Effector memory CD8-positive, alpha-beta T cell (primary cell): ENCODE results near the gene KCNIP4.

Experiments
- ATAC-seq: fragments of 150-1000 bp; cut with Tn5 transposase; replicated peaks from 2 replicates; pipeline ENCODE4 v1.10.0; 2021; ENCODE audit warnings: mild to moderate bottlenecking, moderate library complexity
- DNase-seq, 3 experiments: peaks; one replicate each; pipeline ENCODE4 v3.0.0; 2021
- H3K27ac Mint-ChIP-seq, 2 donors: one replicate each; pipeline ENCODE4 v1.8.0; 2022; ENCODE audit warnings: mild to moderate bottlenecking in 2 of 2, mixed read lengths in 2 of 2, moderate library complexity in 2 of 2
- H3K27me3 Mint-ChIP-seq, 2 donors: one replicate each; pipeline ENCODE4 v1.8.0; 2022; ENCODE audit warnings: mixed read lengths in 2 of 2
- H3K36me3 Mint-ChIP-seq: one replicate; pipeline ENCODE4 v1.8.0; 2022; ENCODE audit warnings: mild to moderate bottlenecking, moderate library complexity, mixed read lengths; ENCODE audit not compliant: insufficient read depth
- H3K4me1 Mint-ChIP-seq, 2 donors: one replicate each; pipeline ENCODE4 v1.8.0; 2022; ENCODE audit warnings: low read depth in 2 of 2, mixed read lengths in 2 of 2
- H3K4me3 Mint-ChIP-seq, 2 donors: one replicate each; pipeline ENCODE4 v1.8.0; 2022; ENCODE audit warnings: mild to moderate bottlenecking in 2 of 2, mixed read lengths in 2 of 2, moderate library complexity in 2 of 2
- H3K9me3 Mint-ChIP-seq, 2 donors: one replicate each; pipeline ENCODE4 v1.8.0; 2022; ENCODE audit warnings: mixed read lengths in 2 of 2

The KCNIP4 gene

DNA sequence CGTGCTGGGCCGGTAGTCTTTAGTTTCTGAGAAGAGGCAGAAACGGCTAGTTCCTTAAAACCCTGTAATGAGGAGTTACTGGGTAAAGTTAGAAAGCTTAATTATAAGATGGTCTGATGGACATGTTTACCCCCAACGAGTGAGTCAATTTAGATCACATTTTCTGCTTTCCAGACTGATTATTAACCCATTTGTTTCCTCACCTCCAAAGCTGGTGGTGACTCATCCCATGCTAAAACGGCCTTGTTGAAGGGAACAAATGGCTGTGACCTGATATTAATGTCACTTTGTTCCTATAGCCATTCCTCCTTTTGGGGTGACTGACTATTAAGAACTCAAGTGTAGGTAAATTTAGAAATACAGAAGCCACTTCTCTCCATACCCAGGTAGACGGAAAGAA is 232.0 kb downstream of the KCNIP4 start:
- Mint-ChIP-seq H3K27ac (no peak overlapping the region), H3K27me3 (no peaks in the 10 kb centered on the region), H3K36me3 (peaks cover 12% of the 10 kb centered on the region), H3K4me3 (no peak overlapping the region), H3K9me3 (peaks cover 7 to 10% of the 10 kb centered on the region in 2 donors), H3K4me1 (no peaks in the 10 kb centered on the region)
- ATAC-seq: no peak
- no peak for DNase-seq

DNA sequence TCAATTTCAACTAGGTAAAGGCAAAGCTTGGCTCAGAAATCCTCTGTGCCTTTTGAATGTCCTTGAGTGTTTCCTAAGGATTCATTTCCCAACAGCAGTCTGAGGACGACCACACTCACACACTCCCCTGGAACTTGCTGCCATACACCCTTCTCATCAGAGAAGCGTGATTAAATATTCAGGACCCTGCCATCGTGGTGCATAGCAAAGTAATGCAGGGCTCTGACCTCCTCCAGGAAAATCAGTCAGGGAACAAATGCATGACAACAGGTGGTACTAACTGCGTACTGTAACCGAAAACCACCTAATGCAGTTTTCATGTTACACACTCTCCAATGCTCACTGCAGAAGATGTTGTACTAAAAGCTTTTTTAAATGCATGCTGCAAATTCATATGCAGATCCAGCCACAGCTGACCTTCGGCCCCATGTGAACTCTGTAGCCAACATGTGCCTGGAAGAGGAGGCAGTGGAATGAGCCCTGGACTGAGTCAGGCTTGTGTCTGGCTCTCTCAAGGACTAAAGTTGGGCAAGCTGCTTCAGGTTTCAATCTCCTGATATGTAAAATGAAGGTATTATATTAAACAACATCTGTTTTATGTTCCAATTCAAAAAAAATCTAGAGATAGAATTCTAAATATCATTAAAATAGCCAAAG is 238.3 kb downstream of the KCNIP4 start:
- Mint-ChIP-seq H3K4me3 (no peak overlapping the region), H3K36me3 (peaks cover 4% of the 10 kb centered on the region), H3K27ac (no peak overlapping the region), H3K9me3 (peaks cover 5 to 19% of the 10 kb centered on the region in 2 donors), H3K4me1 (no peaks in the 10 kb centered on the region), H3K27me3 (no peaks in the 10 kb centered on the region)
- DNase-seq (no peak), ATAC-seq (no peak)

DNA sequence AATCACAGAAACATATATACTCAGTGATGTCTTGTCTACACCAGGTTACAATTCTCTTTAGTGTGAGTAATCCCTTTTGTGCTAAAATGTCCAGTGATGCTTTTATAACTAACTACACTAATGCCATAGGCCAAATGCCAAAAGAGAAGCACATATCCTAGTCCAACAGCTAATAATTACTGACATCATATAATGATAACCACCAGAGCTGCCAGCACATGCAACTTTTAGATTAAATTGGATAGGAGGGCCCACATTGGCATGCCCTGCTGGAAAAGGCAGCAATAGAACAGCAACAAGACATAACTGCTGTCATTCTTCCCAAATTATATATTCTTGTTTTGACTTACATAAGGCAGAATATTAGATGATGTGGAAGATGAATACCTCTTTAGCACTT is 238.8 kb downstream of the KCNIP4 start:
- Mint-ChIP-seq H3K4me1 (no peaks in the 10 kb centered on the region), H3K4me3 (no peak overlapping the region), H3K27me3 (no peaks in the 10 kb centered on the region), H3K36me3 (no peaks in the 10 kb centered on the region), H3K9me3 (peaks cover 5 to 19% of the 10 kb centered on the region in 2 donors), H3K27ac (no peak overlapping the region)
- DNase-seq (no peak), ATAC-seq (no peak)

DNA sequence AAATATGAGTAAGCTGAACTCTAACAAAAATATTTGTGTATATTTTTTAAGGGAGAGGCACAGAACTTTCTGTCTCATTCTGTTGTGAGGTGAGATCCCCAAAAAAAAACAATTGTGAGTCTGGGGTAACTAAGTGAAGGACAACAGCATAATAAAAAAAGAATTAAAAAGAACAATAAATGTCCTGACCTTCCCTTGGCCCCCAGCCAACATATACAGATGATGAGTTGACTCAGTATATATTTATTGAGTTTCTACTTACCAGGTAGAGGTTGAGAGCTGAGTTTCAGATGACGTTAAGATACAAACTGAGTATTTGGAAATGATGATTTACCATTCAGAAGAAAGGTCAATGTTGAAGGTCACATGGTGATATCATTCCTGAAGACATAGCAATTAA is 239.5 kb downstream of the KCNIP4 start:
- Mint-ChIP-seq H3K4me1 (no peaks in the 10 kb centered on the region), H3K9me3 (peaks cover 2 to 19% of the 10 kb centered on the region in 2 donors), H3K4me3 (no peak overlapping the region), H3K27me3 (no peaks in the 10 kb centered on the region), H3K27ac (no peak overlapping the region), H3K36me3 (no peaks in the 10 kb centered on the region)
- ATAC-seq (no peak), DNase-seq (no peak)

DNA sequence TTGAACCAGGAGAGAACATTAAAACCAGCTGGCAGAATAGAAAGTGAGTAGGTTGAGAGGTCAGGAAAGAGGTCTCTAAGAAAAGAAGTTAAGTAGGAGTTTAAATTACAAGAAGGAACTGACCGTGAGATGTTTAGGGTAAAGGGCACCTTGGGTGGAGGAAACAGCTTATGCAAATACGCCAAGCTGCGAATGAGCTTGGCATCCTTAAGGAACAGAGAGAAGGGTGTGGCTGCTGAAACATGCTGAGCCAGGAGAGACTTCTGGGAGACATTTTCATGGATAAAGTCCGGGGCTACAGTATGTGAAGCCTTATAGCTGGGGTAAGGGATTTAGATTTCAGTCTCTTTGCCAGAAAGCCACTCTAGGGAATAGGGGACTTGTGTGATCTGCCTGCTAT is 249.1 kb downstream of the KCNIP4 start:
- Mint-ChIP-seq H3K27me3 (no peaks in the 10 kb centered on the region), H3K27ac (no peak overlapping the region), H3K4me3 (no peak overlapping the region), H3K9me3 (peaks cover 2 to 7% of the 10 kb centered on the region in 2 donors), H3K36me3 (no peaks in the 10 kb centered on the region), H3K4me1 (no peaks in the 10 kb centered on the region)
- ATAC-seq (no peak), DNase-seq (no peak)

DNA sequence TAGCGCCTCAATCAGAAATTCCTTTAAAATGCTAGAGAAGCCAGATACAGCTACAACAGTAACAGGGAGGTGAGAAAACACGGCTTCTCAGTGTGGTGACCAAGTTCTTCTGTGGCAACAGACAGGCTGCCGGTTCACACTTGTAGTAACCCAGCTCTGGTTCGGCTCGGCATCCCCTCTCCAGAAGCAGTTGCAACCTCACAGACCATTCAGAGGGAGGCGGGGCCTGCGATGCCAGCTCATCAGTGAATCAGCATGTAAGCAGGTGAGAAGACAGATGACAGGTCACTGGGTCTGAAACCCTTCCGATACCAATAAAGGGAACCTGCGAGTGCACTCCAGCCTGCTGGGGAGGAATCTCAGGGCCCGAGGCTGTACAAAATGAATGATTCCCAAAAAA is 251.0 kb downstream of the KCNIP4 start:
- no peaks in the 10 kb centered on the region for H3K27me3 Mint-ChIP-seq
- no peak overlapping the region for H3K27ac Mint-ChIP-seq
- ATAC-seq (no peak), DNase-seq (no peak)
- no peak overlapping the region for H3K4me3 Mint-ChIP-seq
- no peaks in the 10 kb centered on the region for H3K4me1 Mint-ChIP-seq
- no peaks in the 10 kb centered on the region for H3K36me3 Mint-ChIP-seq
- peaks cover 2 to 7% of the 10 kb centered on the region in 2 donors for H3K9me3 Mint-ChIP-seq

DNA sequence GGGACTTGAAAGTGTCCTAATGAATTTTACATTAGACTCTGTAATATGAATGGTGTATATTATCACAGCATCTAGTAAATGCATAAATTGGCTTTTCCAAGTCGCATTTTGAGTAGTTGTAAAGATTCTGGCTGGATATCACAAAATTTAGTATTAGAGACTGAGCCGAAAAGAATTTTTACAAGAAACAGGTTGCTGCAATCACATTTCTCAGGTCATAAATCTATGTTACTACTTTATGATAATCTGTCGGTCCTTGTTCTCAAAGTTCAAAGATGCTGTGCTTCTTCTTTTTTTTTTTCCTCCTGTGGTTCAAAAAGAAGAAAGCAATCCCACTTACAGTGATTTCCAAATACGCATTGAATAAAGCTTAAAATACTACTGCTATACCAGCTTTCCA is 253.4 kb downstream of the KCNIP4 start:
- no peaks in the 10 kb centered on the region for H3K36me3 Mint-ChIP-seq
- ATAC-seq: no peak
- H3K27me3 Mint-ChIP-seq: no peaks in the 10 kb centered on the region
- peaks cover 0 to 2% of the 10 kb centered on the region in 2 donors for H3K9me3 Mint-ChIP-seq
- no peak for DNase-seq
- no peak overlapping the region for H3K4me3 Mint-ChIP-seq
- no peak overlapping the region for H3K27ac Mint-ChIP-seq
- no peaks in the 10 kb centered on the region for H3K4me1 Mint-ChIP-seq

DNA sequence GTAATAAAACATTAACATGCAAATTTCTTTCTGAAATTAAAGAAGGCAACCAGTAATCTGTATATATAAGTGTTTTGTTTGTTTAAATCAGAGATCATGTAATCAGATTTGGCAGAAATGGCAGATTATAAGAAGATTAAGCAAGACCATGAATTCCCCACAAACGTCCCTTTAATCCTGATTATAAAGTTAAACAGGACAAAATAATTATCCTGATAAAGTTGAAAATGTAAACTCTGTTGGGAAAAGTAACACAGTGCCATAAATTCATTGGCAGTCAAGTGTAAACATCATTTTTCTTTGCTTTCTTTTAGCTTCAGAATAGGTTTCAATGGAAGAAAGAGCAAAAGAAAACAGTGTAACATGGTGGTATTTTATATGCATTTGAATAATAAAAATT is 256.3 kb downstream of the KCNIP4 start:
- H3K36me3 Mint-ChIP-seq: no peaks in the 10 kb centered on the region

DNA sequence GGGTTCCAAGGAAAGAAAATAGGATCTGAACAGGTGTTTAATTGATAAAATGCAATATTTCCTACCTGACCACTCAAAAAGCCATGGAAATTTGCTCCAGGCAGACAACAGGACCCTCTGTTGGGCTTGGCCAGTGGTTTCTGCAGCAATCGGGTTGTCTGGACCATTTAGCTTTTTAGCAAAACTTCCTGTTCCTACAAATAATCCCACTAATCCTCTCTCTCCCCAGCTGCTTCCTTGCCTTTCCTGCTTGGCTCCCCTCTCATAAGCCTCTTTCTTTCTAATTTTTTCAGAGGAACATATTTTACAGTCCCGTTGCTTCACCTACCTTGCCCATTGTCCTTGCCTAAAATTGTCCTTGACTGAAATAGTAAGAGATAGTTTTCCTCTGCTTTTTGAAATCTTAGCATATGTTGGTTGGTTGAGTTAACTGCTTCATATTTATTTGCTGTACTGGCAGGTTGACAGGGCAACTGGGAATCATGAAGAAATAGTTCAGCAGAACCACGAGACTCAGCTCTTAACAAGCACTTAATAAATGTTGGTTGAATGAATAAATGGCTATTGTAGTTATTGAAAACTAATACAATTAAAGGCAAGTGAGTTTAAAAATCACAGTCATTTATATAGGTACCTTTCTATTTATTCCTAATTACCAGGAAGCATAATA is 259.8 kb downstream of the KCNIP4 start:
- Mint-ChIP-seq H3K4me3 (no peak overlapping the region), H3K27me3 (no peaks in the 10 kb centered on the region), H3K4me1 (no peaks in the 10 kb centered on the region), H3K27ac (no peak overlapping the region), H3K9me3 (peaks cover 0 to 3% of the 10 kb centered on the region in 2 donors), H3K36me3 (no peaks in the 10 kb centered on the region)
- ATAC-seq (no peak), DNase-seq (no peak)

More for the DNA sequence above, 256.3 kb downstream of the KCNIP4 start:
- no peak for ATAC-seq
- Mint-ChIP-seq H3K27ac (no peak overlapping the region), H3K9me3 (peaks cover 0 to 3% of the 10 kb centered on the region in 2 donors), H3K27me3 (no peaks in the 10 kb centered on the region), H3K4me1 (no peaks in the 10 kb centered on the region), H3K4me3 (no peak overlapping the region)
- DNase-seq: no peak

DNA sequence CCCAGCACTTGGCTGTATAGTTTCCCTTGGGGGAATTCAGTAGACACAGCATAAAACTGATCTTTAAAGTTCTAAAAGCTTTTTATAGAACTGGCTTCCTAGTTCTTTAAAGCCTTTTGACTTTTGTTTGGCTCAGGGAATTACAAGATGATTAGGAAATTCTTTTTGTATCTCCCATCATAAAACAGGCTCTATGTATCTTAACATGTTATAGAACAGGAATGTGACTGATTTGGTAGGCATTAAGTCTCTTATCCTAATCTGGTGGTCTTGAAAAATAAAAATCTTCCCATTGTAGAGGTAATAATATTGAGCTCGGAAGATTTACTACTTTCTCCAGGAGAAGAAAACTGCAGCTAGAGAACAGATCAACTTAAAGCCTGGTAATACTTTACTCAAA is 262.7 kb downstream of the KCNIP4 start:
- H3K4me1 Mint-ChIP-seq: no peaks in the 10 kb centered on the region
- no peak overlapping the region for H3K27ac Mint-ChIP-seq

DNA sequence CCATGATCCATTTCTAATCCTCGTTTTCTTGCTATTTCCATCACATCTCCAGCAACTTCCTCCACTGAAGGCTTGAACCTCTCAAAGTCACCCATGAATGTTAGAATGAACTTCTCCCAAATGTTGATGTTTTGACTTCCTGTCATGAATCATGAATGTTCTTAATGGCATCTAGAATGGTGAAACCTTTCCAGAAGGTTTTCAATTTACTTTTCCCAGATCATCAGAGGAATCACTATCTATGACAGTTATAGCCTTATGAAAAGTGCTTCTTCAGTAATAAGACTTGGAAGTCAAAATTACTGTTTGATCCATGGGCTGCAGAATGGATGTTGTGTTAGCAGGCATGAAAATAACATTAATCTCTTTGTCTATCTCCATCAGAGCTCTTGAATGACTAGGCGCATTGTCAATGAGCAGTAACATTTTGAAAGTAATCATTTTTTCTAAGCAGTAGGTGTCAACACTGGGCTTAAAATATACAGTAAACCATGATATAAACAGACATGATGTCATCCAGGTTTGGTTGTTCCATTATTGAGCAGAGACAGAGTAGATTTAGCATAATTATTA is 268.2 kb downstream of the KCNIP4 start:
- H3K36me3 Mint-ChIP-seq: no peaks in the 10 kb centered on the region
- no peak overlapping the region for H3K4me3 Mint-ChIP-seq
- H3K4me1 Mint-ChIP-seq: no peaks in the 10 kb centered on the region
- DNase-seq (no peak), ATAC-seq (no peak)
- H3K27ac Mint-ChIP-seq: no peak overlapping the region
- peaks cover 11 to 25% of the 10 kb centered on the region in 2 donors for H3K9me3 Mint-ChIP-seq
- no peaks in the 10 kb centered on the region for H3K27me3 Mint-ChIP-seq

More for the DNA sequence above, 262.7 kb downstream of the KCNIP4 start:
- Mint-ChIP-seq H3K36me3 (no peaks in the 10 kb centered on the region), H3K27me3 (no peaks in the 10 kb centered on the region), H3K4me3 (no peak overlapping the region), H3K9me3 (peaks cover 5 to 10% of the 10 kb centered on the region in 2 donors)
- no peak for DNase-seq
- no peak for ATAC-seq

DNA sequence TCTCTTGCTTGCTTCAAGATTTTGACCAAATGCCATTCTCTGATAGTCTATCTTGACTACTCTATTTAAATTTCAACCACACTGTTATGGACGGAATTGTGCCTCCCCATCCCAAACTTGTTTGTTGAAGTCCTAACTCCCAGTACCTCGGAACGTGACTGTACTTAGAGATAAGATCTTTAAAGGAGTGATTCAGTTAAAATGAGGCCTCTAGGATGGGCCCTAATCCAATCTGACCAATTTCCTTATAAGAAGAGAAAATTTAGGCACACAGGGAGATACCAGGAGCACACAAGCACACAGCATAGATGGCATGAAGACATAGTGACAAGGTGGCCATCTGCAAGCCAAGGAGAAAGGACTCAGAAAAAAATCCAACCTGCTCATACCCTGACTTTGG is 269.9 kb downstream of the KCNIP4 start:
- H3K4me3 Mint-ChIP-seq: no peak overlapping the region
- H3K9me3 Mint-ChIP-seq: peaks cover 11 to 25% of the 10 kb centered on the region in 2 donors
- H3K36me3 Mint-ChIP-seq: no peaks in the 10 kb centered on the region
- no peaks in the 10 kb centered on the region for H3K27me3 Mint-ChIP-seq
- no peak for ATAC-seq
- no peak for DNase-seq
- no peaks in the 10 kb centered on the region for H3K4me1 Mint-ChIP-seq
- no peak overlapping the region for H3K27ac Mint-ChIP-seq

DNA sequence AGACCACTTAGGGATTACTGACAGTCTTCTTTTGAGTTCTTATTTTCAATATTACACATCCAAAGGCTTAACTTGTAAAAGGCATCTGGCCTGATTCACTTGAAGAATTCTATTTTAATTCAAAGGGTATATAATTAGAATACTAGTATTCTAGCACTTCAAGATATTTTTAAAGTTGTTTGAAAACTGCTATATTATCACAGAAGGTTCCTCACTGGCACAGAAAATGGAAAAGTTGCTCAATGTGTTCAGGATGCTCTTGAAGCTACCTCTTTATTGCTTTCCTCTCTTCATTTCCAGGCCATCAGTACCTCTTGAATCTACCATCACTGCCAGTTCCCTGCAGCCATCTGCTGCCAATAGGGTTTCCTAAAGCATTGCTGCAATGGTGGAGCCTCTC is 271.4 kb downstream of the KCNIP4 start:
- Mint-ChIP-seq H3K27ac (no peak overlapping the region), H3K36me3 (no peaks in the 10 kb centered on the region), H3K4me1 (no peaks in the 10 kb centered on the region), H3K4me3 (no peak overlapping the region), H3K27me3 (no peaks in the 10 kb centered on the region), H3K9me3 (peaks cover 12 to 31% of the 10 kb centered on the region in 2 donors)
- ATAC-seq (no peak), DNase-seq (no peak)

DNA sequence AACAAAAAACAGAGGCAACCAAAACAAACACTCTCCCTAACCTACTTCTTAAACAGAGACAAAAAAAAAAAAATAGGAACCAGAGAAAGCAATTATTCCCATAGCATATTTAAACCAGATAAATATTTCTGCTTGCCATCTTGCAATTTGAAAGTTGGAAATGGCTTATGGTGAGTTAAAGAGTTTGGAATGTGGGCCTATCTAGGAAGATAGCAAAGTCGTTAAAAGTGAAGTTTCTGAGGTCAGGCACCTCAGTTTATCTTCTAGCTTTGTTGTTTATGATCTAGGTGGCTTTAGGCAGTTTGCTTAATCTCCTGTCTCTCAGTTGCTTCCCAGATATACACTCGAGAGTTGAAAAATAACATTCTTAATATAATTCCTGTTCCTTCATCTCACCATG is 284.2 kb downstream of the KCNIP4 start:
- Mint-ChIP-seq H3K27ac (no peak overlapping the region), H3K27me3 (no peaks in the 10 kb centered on the region), H3K36me3 (no peaks in the 10 kb centered on the region), H3K9me3 (peaks cover 7 to 9% of the 10 kb centered on the region in 2 donors), H3K4me3 (no peak overlapping the region), H3K4me1 (no peaks in the 10 kb centered on the region)
- DNase-seq (no peak), ATAC-seq (no peak)
